GM19438 (cell line): ENCODE results near the gene RFX1.

Experiments
- ATAC-seq: cut with Tn5 transposase; IDR thresholded peaks from one replicate; pipeline ENCODE4 v1.9.1; 2021; ENCODE audit warnings: low read depth; ENCODE audit not compliant: unreplicated experiment

RFX1 gene

DNA sequence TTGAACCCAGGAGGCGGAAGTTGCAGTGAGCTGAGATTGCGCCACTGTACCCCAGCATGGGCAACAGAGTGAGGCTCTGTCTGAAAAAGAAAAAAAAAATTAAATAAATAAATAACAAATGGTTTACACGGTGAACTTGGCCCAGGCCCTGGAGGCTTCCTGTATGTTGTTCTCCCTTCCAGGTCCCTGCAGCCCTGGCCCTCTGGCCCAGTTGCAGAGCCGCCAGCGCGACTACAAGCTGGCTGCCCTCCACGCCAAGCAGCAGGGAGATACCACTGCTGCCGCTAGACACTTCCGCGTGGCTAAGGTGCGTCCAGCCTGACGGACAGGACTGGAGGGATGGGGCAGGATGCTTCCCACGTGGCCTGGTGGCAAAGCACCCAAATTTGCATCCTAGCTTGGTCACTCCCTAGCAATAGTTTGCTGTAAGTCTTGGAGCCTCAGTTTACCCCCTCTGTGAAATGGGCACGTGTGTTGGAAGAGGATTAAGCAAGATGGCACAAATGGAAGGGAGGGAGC, 88.2 kb downstream of the RFX1 start:
- ATAC-seq, result no peak

DNA sequence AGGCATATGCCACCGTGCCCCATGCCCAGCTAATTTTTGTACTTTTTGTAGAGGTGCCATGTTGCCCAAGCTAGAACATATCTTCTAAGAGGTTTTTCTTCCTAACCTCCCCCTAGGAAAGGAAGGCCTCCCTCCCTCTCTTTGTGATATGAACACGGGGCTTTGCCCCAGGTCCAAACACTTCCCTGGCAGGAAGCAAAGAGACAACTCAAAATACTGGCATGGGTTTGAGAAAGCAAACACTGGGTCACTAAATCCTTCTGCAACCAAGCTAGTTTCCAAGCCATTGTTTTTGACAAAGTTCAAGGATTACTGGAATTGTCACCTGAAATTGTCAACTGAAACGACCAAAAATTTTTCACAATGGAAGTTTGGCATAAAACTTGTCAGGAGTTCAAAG, 91.3 kb downstream of the RFX1 start:
- ATAC-seq, result no peak

DNA sequence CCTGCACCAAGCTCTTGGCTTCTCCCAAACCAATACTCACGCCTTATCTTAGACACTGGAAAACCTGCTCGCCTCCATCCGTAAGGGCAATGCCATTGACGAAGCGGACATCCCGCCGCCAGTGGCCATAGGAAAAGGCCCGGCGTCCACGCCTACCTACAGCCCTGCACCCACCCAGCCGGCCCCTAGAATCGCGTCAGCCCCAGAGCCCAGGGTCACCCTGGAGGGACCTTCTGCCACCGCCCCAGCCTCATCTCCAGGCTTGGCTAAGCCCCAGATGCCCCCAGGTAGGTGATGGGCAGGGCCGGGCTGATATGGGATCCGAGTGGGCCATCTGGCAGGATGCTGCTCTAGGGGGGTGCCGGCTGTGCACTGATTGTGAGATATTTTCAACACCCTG, 92.8 kb downstream of the RFX1 start:
- ATAC-seq, result no peak
